ENCODE data around the gene FLVCR2.

The FLVCR2 gene

DNA sequence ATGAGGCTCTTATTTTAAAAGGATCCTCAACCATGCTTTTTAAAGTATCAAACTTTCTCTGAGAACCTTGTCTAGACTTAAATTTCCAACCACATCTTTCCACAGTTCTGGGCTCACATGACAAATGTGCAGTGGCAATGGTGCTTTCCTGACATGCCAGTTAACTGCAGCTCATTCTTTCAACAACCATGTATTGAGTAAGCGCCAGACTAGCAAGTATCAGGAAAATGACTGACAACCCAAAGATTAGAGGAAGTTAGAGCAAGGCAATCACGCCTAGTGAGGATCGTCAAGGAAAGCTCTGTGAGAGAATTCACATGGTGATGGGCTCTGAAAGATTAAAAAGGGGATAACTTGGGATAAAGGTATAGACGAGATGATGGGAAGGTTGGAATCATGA lies 35.8 kb downstream of the FLVCR2 start:
- H3K4me3 ChIP-seq (ENCODE audit: low read length): no peak overlapping the region
- DNase-seq (ENCODE audit: low read depth, low spot score): no peak

- no peak overlapping the region for H3K4me3 ChIP-seq (ENCODE audit: low read length)
- DNase-seq (ENCODE audit: low read depth, low spot score): no peak
Measured at GRCh38 chr14:75615200-75615599, 36.8 kb downstream of the FLVCR2 start.

- DNase-seq (ENCODE audit: low read depth, low spot score): no peak
- no peak overlapping the region for H3K4me3 ChIP-seq (ENCODE audit: low read length)
Measured at GRCh38 chr14:75619548-75619947, 41.1 kb downstream of the FLVCR2 start.

DNA sequence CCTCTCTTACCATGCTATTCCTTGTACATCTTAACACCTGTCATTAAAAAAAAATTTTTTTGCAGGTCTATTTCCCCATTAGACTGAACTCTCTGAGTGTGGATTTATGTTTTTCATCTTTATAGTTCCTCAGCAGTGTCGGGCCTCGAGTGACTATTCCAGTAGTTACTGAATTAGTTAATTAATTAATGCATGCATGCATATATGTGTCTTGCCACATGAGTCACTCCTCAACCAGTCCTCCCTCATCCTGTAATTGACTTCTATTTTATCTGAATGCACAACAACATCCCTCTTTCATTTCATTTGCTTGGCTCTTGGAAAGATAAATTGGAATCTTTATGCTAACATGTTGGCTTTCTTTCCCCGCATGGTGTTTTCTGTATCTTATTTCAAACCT lies 46.6 kb downstream of the FLVCR2 start:
- no peak for DNase-seq (ENCODE audit: low read depth, low spot score)
- H3K4me3 ChIP-seq (ENCODE audit: low read length): no peak overlapping the region

DNA sequence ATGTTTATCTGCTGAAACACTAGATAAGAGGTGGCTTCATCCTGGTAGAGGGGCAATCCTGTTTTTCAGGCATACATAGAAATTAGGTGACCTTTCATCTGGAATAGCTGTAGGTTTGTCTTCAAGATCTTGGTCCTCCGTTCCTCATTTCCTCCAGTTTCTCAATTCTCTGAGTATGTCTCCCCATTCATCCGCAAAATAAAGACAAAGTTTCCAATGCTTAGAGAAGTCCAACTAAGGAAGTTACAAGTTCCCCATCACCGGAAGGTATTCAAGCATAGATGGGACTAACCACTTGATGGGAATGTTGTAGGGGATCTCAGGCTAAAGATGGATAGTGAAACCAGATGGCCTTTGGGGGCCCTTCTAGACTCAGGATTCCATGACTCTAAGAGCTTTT lies 48.0 kb downstream of the FLVCR2 start:
- no peak for DNase-seq (ENCODE audit: low read depth, low spot score)
- H3K4me3 ChIP-seq (ENCODE audit: low read length): no peak overlapping the region

DNA sequence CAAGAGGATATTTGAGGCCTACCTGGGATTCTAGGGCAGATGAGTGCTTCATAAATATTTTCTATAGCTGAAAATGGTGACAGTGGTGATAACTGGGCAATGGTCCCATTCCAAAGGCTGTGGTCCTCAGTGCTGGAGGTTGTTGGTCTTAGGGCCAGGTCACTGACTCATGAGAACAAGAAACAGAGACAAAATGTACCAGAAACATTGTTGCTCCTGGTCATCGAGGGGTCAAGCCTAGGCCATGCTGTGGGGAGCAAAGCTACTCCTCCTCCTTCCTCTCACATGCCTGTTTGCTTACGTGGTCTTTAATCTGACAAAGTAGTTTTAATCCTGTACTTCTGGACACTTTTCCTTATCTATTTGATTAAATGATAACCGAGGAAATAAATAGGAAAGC lies 48.4 kb downstream of the FLVCR2 start:
- no peak for DNase-seq (ENCODE audit: low read depth, low spot score)

DNA sequence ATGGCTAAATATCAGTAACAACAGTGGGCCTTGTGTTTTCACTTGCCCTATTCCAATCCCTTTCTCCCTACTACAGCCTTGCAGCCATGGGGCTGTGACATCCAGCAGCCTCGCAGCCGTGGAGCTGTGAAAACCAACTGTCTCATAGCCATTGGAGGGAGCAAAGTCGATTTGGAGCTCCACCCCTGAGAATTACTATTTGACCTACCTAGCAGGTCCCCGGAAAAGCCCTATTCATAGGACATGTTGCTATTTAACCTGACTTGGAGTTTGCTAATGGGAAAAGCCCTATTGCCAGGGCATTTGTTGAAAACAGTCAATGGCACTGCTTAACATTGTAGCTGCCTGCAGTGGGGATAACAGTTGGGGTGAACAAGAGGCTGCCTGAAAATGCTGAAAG lies 49.0 kb downstream of the FLVCR2 start:
- no peak overlapping the region for H3K4me3 ChIP-seq (ENCODE audit: low read length)
- DNase-seq (ENCODE audit: low read depth, low spot score): no peak

More for the DNA sequence above, 48.4 kb downstream of the FLVCR2 start:
- no peak overlapping the region for H3K4me3 ChIP-seq (ENCODE audit: low read length)

DNA sequence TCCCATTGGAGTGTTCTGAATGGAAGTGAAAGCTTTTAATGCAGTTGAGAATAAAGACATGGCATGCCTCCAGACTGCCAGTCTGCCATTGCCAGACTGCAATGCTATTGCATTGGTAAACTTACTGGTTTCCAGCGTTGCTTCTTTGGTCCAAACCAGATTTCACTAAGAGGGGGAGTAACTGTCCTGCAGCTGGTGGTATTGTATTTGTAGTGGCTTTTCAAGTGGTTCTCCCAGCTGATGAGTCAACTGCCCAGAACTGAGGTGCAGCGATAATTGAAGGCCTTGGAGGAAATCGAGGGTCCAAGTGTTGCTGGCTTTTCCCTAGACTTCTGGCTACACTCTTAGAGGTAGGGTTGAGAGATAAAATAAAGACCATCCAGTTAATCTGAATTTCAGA lies 50.4 kb downstream of the FLVCR2 start:
- H3K4me3 ChIP-seq (ENCODE audit: low read length): no peak overlapping the region
- DNase-seq (ENCODE audit: low read depth, low spot score): no peak

GRCh38 chr14:75630695-75631452 lies 52.5 kb downstream of the FLVCR2 start:
- no peak for DNase-seq (ENCODE audit: low read depth, low spot score)
- no peak overlapping the region for H3K4me3 ChIP-seq (ENCODE audit: low read length)

- DNase-seq (ENCODE audit: low read depth, low spot score): no peak
- no peak overlapping the region for H3K4me3 ChIP-seq (ENCODE audit: low read length)
Measured at GRCh38 chr14:75631453-75631831, 53.0 kb downstream of the FLVCR2 start.

GRCh38 chr14:75634848-75635247 lies 56.4 kb downstream of the FLVCR2 start:
- no peak for DNase-seq (ENCODE audit: low read depth, low spot score)
- H3K4me3 ChIP-seq (ENCODE audit: low read length): no peak overlapping the region

DNA sequence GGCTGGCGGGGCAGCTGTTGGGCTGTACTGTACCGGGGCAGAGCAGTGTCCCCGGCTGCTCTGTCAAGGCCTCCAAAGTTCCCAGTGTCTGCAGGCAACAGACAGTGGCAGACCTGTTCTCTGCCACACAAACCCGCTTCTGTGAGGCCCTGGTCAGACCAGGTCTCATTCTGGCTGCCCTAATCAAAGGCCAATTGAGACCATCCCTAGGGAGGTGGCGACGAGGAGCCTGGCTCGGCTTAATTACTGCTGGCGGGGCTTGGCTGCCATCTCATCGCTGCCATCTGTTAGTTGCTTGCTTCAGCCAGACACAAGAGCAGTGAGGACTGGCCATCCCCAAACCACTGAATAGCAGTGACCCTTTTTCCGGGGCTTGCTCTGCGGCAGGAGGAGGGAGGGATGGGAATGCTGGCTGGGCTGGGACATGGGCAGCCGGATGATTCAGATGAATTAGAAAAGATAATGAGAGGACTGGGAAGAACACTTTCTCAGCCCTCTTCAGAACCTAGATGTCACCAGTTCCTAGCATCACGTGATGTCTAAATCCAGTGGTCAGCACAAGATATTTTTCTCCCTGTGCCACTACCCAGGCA lies 57.8 kb downstream of the FLVCR2 start:
- no peak for DNase-seq (ENCODE audit: low read depth, low spot score)

DNA sequence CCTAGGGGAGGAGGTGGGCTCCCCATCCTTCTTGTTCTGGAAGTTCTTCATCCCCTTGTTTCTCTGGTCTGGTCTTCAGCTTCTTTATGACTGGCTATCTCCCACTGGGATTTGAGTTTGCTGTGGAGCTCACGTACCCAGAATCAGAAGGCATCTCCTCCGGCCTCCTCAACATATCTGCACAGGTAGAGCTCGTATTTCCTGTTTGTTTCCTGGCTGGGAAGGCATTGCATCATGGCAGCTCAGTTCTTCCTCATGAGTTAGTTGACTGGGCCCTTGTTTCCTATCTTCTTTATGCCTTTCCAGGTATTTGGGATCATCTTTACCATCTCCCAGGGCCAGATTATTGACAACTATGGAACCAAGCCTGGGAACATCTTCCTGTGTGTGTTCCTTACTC lies 62.5 kb downstream of the FLVCR2 start:
- no peak for DNase-seq (ENCODE audit: low read depth, low spot score)
- H3K4me3 ChIP-seq (ENCODE audit: low read length): no peak overlapping the region

More for the DNA sequence above, 57.8 kb downstream of the FLVCR2 start:
- no peak overlapping the region for H3K4me3 ChIP-seq (ENCODE audit: low read length)

DNA sequence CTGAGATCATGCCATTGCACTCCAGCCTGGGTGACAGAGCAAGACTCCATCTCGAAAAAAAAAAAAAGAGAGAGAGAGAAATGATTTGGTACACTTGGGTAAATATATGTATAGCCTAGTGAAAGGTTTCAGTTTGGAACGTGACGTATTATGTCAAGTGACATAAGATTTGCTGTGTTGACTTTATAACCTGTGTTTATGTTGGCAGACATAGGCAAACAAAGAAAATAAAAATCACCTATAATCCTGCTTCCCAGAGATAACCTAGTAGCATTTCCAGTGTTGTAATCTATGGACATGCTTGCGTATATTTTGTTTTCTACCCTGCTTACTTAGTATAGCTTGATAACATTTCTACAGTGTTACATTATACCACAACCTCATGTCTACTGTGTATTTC lies 65.6 kb downstream of the FLVCR2 start:
- no peak for DNase-seq (ENCODE audit: low read depth, low spot score)
- H3K4me3 ChIP-seq (ENCODE audit: low read length): no peak overlapping the region

- no peak for DNase-seq (ENCODE audit: low read depth, low spot score)
- H3K4me3 ChIP-seq (ENCODE audit: low read length): no peak overlapping the region
Measured at GRCh38 chr14:75645056-75645455, 66.6 kb downstream of the FLVCR2 start.

GRCh38 chr14:75646762-75647161 lies 68.3 kb downstream of the FLVCR2 start:
- H3K4me3 ChIP-seq (ENCODE audit: low read length): no peak overlapping the region
- DNase-seq (ENCODE audit: low read depth, low spot score): no peak

DNA sequence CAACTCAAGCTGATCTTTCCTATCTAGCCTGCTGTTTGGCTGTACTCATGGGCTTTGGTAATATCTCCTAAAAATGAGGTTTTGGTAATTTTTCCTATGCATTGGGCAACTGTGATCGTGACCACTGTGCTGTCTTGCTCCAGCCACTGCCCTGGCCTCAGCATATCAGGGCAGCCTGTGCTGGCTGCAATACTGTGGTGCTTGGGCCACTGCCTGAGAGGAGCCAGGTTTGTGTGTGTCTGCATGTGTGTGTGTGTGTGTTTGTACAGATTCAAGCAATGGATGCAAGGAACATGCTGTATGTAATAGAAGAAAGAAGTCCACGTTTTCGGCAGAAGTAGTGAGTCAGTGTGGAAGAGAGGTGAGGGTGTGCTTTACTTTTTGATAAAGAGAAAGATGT lies 69.2 kb downstream of the FLVCR2 start:
- no peak overlapping the region for H3K4me3 ChIP-seq (ENCODE audit: low read length)
- DNase-seq (ENCODE audit: low read depth, low spot score): no peak

DNA sequence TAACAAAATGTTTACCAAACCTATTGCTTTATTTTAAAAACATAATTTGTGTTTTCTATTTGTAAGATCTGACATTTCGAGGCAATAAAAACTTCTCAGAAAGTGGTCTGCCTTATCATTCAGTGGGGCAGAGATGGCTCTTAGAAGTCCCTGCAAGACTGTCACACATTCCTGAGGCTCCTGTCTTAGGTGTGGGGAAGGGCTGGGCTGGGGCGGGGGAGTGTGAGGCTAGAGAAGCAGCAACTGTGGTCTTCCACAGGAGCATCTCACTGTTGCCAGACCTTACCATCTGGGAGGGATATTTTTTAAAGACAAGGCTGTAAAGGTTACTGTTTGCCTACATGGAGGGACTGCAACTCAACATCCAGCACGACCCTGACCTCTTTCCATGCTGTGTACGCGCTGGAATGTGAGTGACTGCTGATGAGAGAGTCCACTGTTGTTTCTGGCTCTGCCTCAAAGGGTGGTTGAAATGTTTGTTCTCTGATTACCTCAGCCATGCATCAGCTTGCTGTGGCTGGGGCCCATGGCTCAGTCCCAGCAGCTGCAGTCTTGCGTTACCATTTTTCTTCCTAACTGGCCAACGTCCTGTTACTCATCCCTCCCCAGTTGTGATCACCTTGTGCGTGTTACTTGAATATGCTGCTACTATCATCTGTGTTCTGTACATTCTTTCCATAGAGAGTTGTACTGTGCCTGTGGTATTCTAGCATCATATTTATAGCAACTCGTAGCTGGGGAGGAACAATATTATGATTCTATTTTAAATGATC lies 69.8 kb downstream of the FLVCR2 start:
- no peak for DNase-seq (ENCODE audit: low read depth, low spot score)
- H3K4me3 ChIP-seq (ENCODE audit: low read length): no peak overlapping the region

DNA sequence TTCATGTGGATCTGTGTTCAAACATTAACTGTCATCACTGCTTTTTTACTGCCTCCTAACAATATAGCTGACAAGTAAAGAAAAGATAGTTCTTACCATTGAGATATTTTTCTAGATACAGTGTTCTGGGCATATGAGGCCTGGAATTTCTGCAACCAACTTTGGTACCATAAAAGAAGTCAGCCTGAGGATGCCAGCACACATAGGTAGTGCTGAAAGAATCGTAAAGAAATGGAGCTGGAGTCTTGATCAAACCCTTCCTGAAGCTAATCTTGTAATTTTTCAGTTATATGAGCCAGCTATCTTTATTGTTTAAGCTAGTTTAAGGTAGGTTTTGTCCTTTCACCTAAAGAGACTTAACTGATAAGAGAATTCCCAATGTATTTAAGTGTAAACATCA lies 70.9 kb downstream of the FLVCR2 start:
- no peak for DNase-seq (ENCODE audit: low read depth, low spot score)

DNA sequence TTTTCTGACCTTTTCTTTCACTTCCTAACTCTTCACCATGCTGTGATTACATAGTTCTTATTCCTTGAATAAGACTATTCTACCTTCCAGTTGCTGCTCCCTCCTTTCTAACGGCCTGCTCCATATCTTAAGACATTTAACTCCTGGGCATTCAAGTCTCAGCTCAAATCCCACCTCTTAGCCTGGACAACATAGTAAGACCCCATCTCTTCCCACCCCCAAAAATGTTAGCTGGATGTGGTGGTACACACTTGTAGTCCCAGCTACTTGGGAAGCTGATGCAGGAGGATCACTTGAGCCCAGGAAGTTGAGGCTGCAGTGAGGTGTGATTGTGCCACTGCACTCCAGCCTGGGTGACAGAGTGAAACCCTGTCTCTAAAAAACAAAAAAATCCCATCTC lies 71.4 kb downstream of the FLVCR2 start:
- no peak for DNase-seq (ENCODE audit: low read depth, low spot score)
- no peak overlapping the region for H3K4me3 ChIP-seq (ENCODE audit: low read length)

More for the DNA sequence above, 70.9 kb downstream of the FLVCR2 start:
- H3K4me3 ChIP-seq (ENCODE audit: low read length): no peak overlapping the region

Measured in Jurkat, Clone E6-1 (cell line).